GM21825 (cell line): ENCODE data around the gene TFPT.

ENCODE experiments used
- ATAC-seq: cut with Tn5 transposase; IDR thresholded peaks from one replicate; pipeline ENCODE4 v1.9.1; 2021; ENCODE audit warnings: mild to moderate bottlenecking, moderate library complexity; ENCODE audit not compliant: unreplicated experiment

Gene TFPT

GRCh38 chr19:54081032-54081431 is 34.4 kb downstream of the TFPT start, which contains the start of gene TARM1:
Gene TARM1, minus strand, starts transcription at chr19:54081365. Its CDS starts 25 bp downstream, at chr19:54081340.
- ATAC-seq = no peak

GRCh38 chr19:54077334-54077733 is 38.1 kb downstream of the TFPT start:
- no peak for ATAC-seq

- no peak for ATAC-seq
Observed at GRCh38 chr19:54074851-54075250, 40.6 kb downstream of the TFPT start.

- no peak for ATAC-seq
Observed at GRCh38 chr19:54073829-54074228, 41.6 kb downstream of the TFPT start.

- no peak for ATAC-seq
Observed at GRCh38 chr19:54069470-54069869, 46.0 kb downstream of the TFPT start.

- no peak for ATAC-seq
Observed at GRCh38 chr19:54063350-54064116, 51.9 kb downstream of the TFPT start, which contains the start of gene VSTM1. Gene VSTM1, minus strand, starts transcription at chr19:54063897. Its CDS starts 120 bp downstream, at chr19:54063777.

GRCh38 chr19:54062643-54063042 is 52.8 kb downstream of the TFPT start:
- no peak for ATAC-seq
